Prostate gland (tissue), 2 donors: ENCODE data around the gene PAK5. TPM values are rescaled to one million over a fixed set of nuclear protein-coding genes. Genes with fewer than 3 reads are reported as not detected.
A peak's percentile ranks its signal among the peaks of the same experiment; 100 is the strongest.

ENCODE experiments used
- DNase-seq: peaks from one replicate; pipeline ENCODE4 v3.0.0-alpha.2; 2019; ENCODE audit warnings: low spot score
- H3K27ac ChIP-seq, 2 donors: fragments of 200-600 bp; sonication (generic); 2 replicates each; pipeline ENCODE4 v1.5.1; 2017 to 2019
- H3K27me3 ChIP-seq: fragments of 200-600 bp; sonication (generic); replicated peaks from 2 replicates; pipeline ENCODE4 v1.5.1; 2019; ENCODE audit not compliant: insufficient read depth
- H3K36me3 ChIP-seq, 2 donors: fragments of 200-600 bp; sonication (generic); 1 replicate in 1 of 2; 2 replicates in 1 of 2; pipeline versions ENCODE4 v1.5.1 to v1.8.1; 2017 to 2019
- H3K4me1 ChIP-seq: fragments of 200-600 bp; sonication (generic); replicated peaks from 2 replicates; pipeline ENCODE4 v1.5.1; 2019
- H3K4me3 ChIP-seq, 2 donors: fragments of 200-600 bp; sonication (generic); 2 replicates each; pipeline ENCODE4 v1.5.1; 2017 to 2019
- H3K9me3 ChIP-seq: fragments of 200-600 bp; sonication (generic); 2 replicates; pipeline ENCODE4 v1.5.1; 2017
- POLR2A ChIP-seq: fragments of 450-650 bp; IDR thresholded peaks from one replicate; pipeline ENCODE4 v1.6.1; 2016; ENCODE audit warnings: antibody characterized with exemption, mild to moderate bottlenecking
- POLR2AphosphoS5 ChIP-seq: sonication (generic); formaldehyde crosslinking; IDR thresholded peaks from one replicate; pipeline ENCODE4 v1.6.1; 2017; ENCODE audit warnings: antibody characterized with exemption
- WGBS: methylation state at CpG from one replicate; pipeline ENCODE4 v1.1.5; 2018; 5-methylcytosine and 5-hydroxymethylcytosine counted together
- intact Hi-C: fragments of 100-400 bp; cut with DNase I; formaldehyde crosslinking; loops from one replicate; pipeline ENCODE4 v1.14.2; 2022
- total RNA-seq, 2 donors: library from RNA; depleted of rRNA; stranded (reverse); fragments of >200 nt; gene quantifications; one replicate each; pipeline ENCODE4 v1.1.0, GENCODE V29; 2016
- TF ChIP-seq, protein P1 (sequence below), 4 experiments: fragments of 200-600 bp in 2 of 4; fragments of 450-650 bp in 2 of 4; sonication (generic) in 2 of 4; IDR thresholded peaks; 1 replicate in 3 of 4; 2 replicates in 1 of 4; pipeline ENCODE4 v1.5.1; 2016 to 2019; ENCODE audit warnings: antibody characterized with exemption in 4 of 4, mild to moderate bottlenecking in 2 of 4, moderate library complexity in 2 of 4

Gene PAK5
- total RNA-seq, 2 donors from 2014 or later = 1.4 to 1.9 TPM

DNA sequence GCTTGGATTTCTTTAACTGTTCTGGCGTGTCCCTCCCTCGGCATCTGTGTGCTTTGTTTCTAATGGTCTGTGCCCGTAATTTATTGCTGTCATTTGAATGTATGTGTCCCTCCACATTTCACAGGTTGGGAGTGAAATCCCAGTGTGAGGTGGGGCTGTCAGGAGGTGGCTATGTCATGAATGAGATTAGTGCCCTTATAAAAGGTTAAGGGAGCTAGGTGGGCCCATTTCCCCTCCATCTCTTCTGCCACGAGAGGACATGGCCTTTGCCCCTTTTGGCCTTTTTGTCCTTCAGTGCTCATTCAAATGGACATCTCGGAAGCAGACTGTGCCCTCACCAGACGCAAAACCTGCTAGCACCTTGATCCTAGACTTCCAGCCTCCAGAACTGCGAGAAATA, 228.2 kb downstream of the PAK5 start:
- intact Hi-C loops = loop anchor here (2.0 kb wide), 1 partner anchor 202 kb away; no protein-coding TSS in a partner anchor
- Histone ChIP-seq H3K9me3 (no peaks in the 10 kb centered on the region), H3K27ac (no peak overlapping the region), H3K27me3 (no peaks in the 10 kb centered on the region), H3K4me3 (no peak overlapping the region), H3K4me1 (no peaks in the 10 kb centered on the region), H3K36me3 (no peaks in the 10 kb centered on the region)
- no peak for DNase-seq
- no peak for TF ChIP-seq POLR2A
- 79% methylated on average over 7 of the region's 7 CpGs for WGBS

DNA sequence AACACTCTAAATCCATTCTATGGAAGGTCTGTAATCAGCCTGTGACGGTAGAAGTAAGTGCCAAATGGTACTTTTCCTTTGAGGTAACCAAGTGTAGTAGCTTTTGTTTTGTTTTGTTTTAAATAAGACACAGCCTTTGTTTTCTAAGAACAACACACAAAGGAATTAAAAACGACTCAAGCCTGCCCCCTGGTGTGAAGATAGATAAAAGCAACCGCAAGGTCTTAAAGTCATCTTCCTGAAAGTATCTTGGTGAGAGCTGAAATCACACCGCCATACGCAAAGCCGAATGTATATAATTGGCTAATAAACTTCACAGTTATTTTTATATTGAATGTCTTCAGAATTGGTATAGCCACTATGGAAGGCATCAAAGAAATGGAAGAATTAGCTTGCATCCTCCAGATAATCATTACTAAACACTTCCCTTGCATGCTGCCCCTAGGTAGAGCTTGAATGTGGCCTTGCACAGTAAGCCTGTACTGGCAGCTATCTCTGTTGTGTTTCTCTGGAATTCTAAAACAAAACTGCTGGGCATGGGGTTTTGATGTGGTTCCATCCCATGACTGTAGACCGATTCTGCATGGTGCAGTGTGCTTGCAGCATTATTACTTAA, 228.9 kb downstream of the PAK5 start:
- H3K27ac ChIP-seq = no peak overlapping the region
- TF ChIP-seq POLR2A (no peak), POLR2AphosphoS5 (no peak)
- TF ChIP-seq, protein P1, sequence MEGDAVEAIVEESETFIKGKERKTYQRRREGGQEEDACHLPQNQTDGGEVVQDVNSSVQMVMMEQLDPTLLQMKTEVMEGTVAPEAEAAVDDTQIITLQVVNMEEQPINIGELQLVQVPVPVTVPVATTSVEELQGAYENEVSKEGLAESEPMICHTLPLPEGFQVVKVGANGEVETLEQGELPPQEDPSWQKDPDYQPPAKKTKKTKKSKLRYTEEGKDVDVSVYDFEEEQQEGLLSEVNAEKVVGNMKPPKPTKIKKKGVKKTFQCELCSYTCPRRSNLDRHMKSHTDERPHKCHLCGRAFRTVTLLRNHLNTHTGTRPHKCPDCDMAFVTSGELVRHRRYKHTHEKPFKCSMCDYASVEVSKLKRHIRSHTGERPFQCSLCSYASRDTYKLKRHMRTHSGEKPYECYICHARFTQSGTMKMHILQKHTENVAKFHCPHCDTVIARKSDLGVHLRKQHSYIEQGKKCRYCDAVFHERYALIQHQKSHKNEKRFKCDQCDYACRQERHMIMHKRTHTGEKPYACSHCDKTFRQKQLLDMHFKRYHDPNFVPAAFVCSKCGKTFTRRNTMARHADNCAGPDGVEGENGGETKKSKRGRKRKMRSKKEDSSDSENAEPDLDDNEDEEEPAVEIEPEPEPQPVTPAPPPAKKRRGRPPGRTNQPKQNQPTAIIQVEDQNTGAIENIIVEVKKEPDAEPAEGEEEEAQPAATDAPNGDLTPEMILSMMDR (IDR thresholded peaks at IDR 0.05) = peak in 3 of 4 experiments; percentile 65 to 84 (median 67)
- WGBS = 37% methylated on average over 7 of the region's 7 CpGs
- H3K9me3 ChIP-seq = no peaks in the 10 kb centered on the region
- no peaks in the 10 kb centered on the region for H3K4me1 ChIP-seq
- no peak overlapping the region for H3K4me3 ChIP-seq
- H3K36me3 ChIP-seq = no peaks in the 10 kb centered on the region
- peak; percentile 51 for DNase-seq
- intact Hi-C loops = loop anchor here (2.0 kb wide), 1 partner anchor 201 kb away; no protein-coding TSS in a partner anchor
- no peaks in the 10 kb centered on the region for H3K27me3 ChIP-seq

DNA sequence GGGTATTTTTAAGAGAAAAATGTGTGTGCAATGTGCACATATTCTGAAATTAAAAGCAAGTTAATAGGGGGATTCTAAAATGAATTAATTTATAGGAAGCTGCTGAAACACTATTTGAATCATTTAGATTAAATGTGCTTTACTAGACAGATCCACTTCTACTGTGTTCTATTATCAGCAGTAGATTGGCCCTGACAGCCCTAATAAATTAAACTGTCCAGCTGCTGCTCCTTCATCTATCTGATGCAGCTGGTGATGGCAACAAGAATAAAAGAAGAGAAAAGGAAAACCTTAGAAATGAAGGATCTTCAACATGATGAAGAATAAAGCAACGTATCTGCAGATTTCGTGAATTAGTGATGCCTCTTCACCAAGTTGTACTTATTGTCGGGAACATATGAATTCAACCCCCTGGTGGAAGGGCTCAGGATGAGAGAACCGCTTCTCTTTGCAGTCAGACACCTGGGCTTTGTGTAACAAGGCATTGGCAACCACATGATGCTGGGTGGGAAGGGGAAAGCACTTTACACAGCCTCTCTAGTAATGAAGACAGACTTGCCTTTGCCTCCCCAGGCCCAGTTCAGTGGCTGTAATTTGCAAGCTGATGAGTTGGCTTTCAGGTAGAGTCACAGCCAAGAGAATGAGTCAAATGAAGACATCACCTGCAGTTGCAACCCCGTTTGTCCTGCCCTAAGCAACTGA, 230.1 kb downstream of the PAK5 start:
- TF ChIP-seq POLR2A (no peak), POLR2AphosphoS5 (no peak)
- H3K4me1 ChIP-seq = no peaks in the 10 kb centered on the region
- H3K4me3 ChIP-seq = no peak overlapping the region
- intact Hi-C loops = no loop called here
- H3K9me3 ChIP-seq = no peaks in the 10 kb centered on the region
- no peaks in the 10 kb centered on the region for H3K27me3 ChIP-seq
- no peaks in the 10 kb centered on the region for H3K36me3 ChIP-seq
- no peak overlapping the region for H3K27ac ChIP-seq
- 94% methylated on average over 5 of the region's 5 CpGs for WGBS
- no peak for DNase-seq

DNA sequence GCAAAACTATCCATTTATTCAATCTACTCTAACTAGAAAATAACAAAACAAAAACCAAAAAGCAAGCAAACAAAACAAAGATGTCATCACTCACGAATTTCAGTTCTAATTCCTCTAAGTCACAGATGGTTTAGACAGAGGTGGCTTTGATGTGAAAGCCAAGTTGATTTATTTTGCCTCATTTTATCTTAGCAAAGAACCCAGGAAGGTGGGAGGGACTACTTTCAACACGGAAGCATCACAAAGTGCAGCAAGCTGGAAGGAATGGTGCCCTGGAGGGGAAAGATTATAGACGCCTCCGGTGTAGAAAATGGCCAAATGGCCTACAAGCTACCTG, 236.1 kb downstream of the PAK5 start:
- intact Hi-C loops = no loop called here
- no peaks in the 10 kb centered on the region for H3K4me1 ChIP-seq
- no peak for DNase-seq
- no peaks in the 10 kb centered on the region for H3K36me3 ChIP-seq
- 62% methylated on average over 4 of the region's 4 CpGs for WGBS
- H3K9me3 ChIP-seq = no peaks in the 10 kb centered on the region
- H3K27ac ChIP-seq = no peak overlapping the region
- H3K27me3 ChIP-seq = no peaks in the 10 kb centered on the region
- no peak overlapping the region for H3K4me3 ChIP-seq
- TF ChIP-seq, protein P1 (IDR thresholded peaks at IDR 0.05) = no peak
- no peak for TF ChIP-seq POLR2A
- TF ChIP-seq POLR2AphosphoS5 = no peak

DNA sequence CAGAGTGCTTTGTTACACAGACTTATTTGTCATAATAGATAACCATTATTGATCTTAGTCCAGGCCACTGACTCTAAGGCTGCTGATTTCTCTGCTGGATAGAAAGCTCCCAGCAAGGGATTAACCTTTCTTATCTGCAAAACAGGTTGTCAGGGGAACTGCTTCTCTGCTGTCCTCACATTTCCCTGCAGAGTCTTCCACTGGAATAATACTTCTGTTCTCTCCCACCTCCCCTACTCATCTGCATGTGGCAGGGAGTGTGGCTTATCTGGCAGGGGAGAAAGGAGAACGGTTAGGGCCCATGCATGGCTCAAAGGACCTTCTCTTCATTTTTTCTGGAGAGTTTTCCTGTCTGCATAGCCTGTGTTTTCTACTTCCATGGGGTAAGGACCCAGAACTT, 238.3 kb downstream of the PAK5 start:
- Histone ChIP-seq H3K4me3 (no peak overlapping the region), H3K4me1 (no peaks in the 10 kb centered on the region), H3K9me3 (no peaks in the 10 kb centered on the region), H3K27ac (no peak overlapping the region), H3K36me3 (no peaks in the 10 kb centered on the region), H3K27me3 (no peaks in the 10 kb centered on the region)
- 33% methylated on average over 1 of the region's 1 CpG for WGBS
- no peak for DNase-seq
- TF ChIP-seq POLR2A (no peak), POLR2AphosphoS5 (no peak)
- TF ChIP-seq, protein P1 (IDR thresholded peaks at IDR 0.05) = no peak
- intact Hi-C loops = no loop called here

DNA sequence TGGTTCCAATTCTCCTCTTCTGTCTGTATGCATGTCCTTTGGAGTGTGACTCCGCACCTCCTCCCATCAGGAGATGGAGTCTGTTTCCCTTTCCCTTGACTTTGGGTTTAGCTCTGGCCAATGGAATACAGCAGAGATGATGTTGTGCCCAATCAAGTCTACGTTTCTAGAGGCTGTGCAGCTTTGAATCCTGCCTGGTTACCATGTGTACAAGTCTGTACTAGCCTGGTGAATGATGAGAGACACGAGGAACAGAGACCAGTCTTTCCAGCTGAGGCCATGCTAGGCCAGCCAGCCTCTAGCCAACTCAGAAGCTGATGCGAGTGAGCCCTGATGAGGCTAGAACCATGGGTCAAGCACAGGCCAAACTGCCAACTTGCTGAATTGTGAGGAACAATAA, 241.3 kb downstream of the PAK5 start:
- H3K4me1 ChIP-seq = no peaks in the 10 kb centered on the region
- no peaks in the 10 kb centered on the region for H3K36me3 ChIP-seq
- no peak for TF ChIP-seq POLR2A
- no peak for TF ChIP-seq POLR2AphosphoS5
- TF ChIP-seq, protein P1 (IDR thresholded peaks at IDR 0.05) = no peak
- H3K9me3 ChIP-seq = no peaks in the 10 kb centered on the region
- H3K27ac ChIP-seq = no peak overlapping the region
- no peak for DNase-seq
- no peaks in the 10 kb centered on the region for H3K27me3 ChIP-seq
- no peak overlapping the region for H3K4me3 ChIP-seq
- intact Hi-C loops = no loop called here
- WGBS = 69% methylated on average over 4 of the region's 4 CpGs
